ENCODE measurements around the gene PTDSS2. TPM values are rescaled to one million over a fixed set of nuclear protein-coding genes. Genes with fewer than 3 reads are reported as not detected.

Gene PTDSS2
- total and polyA plus RNA-seq, 9 of the 15 experiments (the other 6 are each of a cell fraction or from before 2014, with no cell fraction given) = 0.45 to 53.9 (median 17.2) TPM

GRCh38 chr11:450809-451451 lies 851 bp downstream of the PTDSS2 start (continued):
- TF ChIP-seq, protein P1, sequence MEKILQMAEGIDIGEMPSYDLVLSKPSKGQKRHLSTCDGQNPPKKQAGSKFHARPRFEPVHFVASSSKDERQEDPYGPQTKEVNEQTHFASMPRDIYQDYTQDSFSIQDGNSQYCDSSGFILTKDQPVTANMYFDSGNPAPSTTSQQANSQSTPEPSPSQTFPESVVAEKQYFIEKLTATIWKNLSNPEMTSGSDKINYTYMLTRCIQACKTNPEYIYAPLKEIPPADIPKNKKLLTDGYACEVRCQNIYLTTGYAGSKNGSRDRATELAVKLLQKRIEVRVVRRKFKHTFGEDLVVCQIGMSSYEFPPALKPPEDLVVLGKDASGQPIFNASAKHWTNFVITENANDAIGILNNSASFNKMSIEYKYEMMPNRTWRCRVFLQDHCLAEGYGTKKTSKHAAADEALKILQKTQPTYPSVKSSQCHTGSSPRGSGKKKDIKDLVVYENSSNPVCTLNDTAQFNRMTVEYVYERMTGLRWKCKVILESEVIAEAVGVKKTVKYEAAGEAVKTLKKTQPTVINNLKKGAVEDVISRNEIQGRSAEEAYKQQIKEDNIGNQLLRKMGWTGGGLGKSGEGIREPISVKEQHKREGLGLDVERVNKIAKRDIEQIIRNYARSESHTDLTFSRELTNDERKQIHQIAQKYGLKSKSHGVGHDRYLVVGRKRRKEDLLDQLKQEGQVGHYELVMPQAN (IDR thresholded peaks at IDR 0.05; ENCODE audit: borderline replicate concordance) = peak; percentile 89; the same call in 1 of the 2 replicates
- no peak for TF ChIP-seq POLR2H (tag; IDR thresholded peaks at IDR 0.05; ENCODE audit: low read depth)
- no peak for TF ChIP-seq ZNF785 (CRISPR knock-in tag; IDR thresholded peaks at IDR 0.05)
- no peak for TF ChIP-seq MTA3 (IDR thresholded peaks at IDR 0.05; ENCODE audit: borderline replicate concordance)
- peak in 1 of 2 experiments; percentile 44; a peak in 1 of 4 replicates for TF ChIP-seq MLLT1 (IDR thresholded peaks at IDR 0.05)
- TF ChIP-seq MTF1 (CRISPR knock-in tag; IDR thresholded peaks at IDR 0.05; ENCODE audit: borderline replicate concordance) = no peak
- TF ChIP-seq SLC30A9 (CRISPR knock-in tag; IDR thresholded peaks at IDR 0.05) = no peak
- TF ChIP-seq PML (IDR thresholded peaks at IDR 0.05; ENCODE audit: low read length) = no peak
- TF ChIP-seq NCOA6 (IDR thresholded peaks at IDR 0.05) = no peak
- no peak for TF ChIP-seq ZNF316 (IDR thresholded peaks at IDR 0.05)
- TF ChIP-seq CREM (IDR thresholded peaks at IDR 0.05; ENCODE audit: low read depth) = peak; percentile 70
- TF ChIP-seq SP2 (IDR thresholded peaks at IDR 0.05; ENCODE audit: extremely low read depth, low read depth, low read length, poor library complexity, severe bottlenecking) = no peak
- TF ChIP-seq YY1 (IDR thresholded peaks at IDR 0.05; ENCODE audit: borderline replicate concordance in 1 of 3, control insufficient read depth in 1 of 3, extremely low read depth in 1 of 3, insufficient read depth in 3 of 3, insufficient read length in 1 of 3, insufficient replicate concordance in 2 of 3, low read depth in 1 of 3, low read length in 2 of 3) = no peak
- peak; percentile 96 for TF ChIP-seq L3MBTL2 (IDR thresholded peaks at IDR 0.05)
- 0 out of 2 replicates have a peak, but pooled peaks have one; percentile 22 for TF ChIP-seq RB1 (IDR thresholded peaks at IDR 0.05; ENCODE audit: low read depth)
- peak; percentile 20; the same call in 1 of the 2 replicates for TF ChIP-seq JUN (IDR thresholded peaks at IDR 0.05; ENCODE audit: borderline replicate concordance, low read depth, low read length)
- TF ChIP-seq JUN (CRISPR knock-in tag; IDR thresholded peaks at IDR 0.05; ENCODE audit: borderline replicate concordance) = peak; percentile 66
- TF ChIP-seq IFI16 (CRISPR knock-in tag; IDR thresholded peaks at IDR 0.05) = no peak
- TF ChIP-seq ZNF431 (CRISPR knock-in tag; IDR thresholded peaks at IDR 0.05) = peak; percentile 56; the same call in 1 of the 2 replicates
- peak; percentile 38 for TF ChIP-seq BHLHE40 (IDR thresholded peaks at IDR 0.05; ENCODE audit: low read length)
- peak; percentile 11 for TF ChIP-seq MXD1 (CRISPR knock-in tag; IDR thresholded peaks at IDR 0.05; ENCODE audit: borderline replicate concordance, poor library complexity, severe bottlenecking)
- peak; percentile 61 for TF ChIP-seq TEAD4 (IDR thresholded peaks at IDR 0.05; ENCODE audit: low read length)
- TF ChIP-seq TEAD4 (CRISPR knock-in tag; IDR thresholded peaks at IDR 0.05; ENCODE audit: borderline replicate concordance) = peak; percentile 84; the same call in 1 of the 2 replicates
- peak; percentile 18; the same call in 1 of the 2 replicates for TF ChIP-seq GABPA (tag; conservative IDR thresholded peaks at IDR 0.05; ENCODE audit: low read depth)
